T-cell (primary cell): ENCODE results near the gene VSX1. TPM values are rescaled to one million over a fixed set of nuclear protein-coding genes. Genes with fewer than 3 reads are reported as not detected.

Experiments
- ATAC-seq, 4 experiments: fragments of 200-7000 bp in 3 of 4; fragments of 150-1000 bp in 1 of 4; cut with Tn5 transposase; replicated peaks in 1 of 4; 1 replicate in 3 of 4; 2 replicates in 1 of 4; pipeline ENCODE4 v1.10.0; 2021; ENCODE audit warnings: moderate library complexity in 3 of 4, mild to moderate bottlenecking in 2 of 4, moderate number of reproducible peaks in 1 of 4
- CTCF ChIA-PET, 2 donors: fragments of 300-600 bp; sonication (Branson Sonifier 250); formaldehyde crosslinking; loops; one replicate each; lab custom pipeline; 2022; ENCODE audit warnings: antibody characterized with exemption in 2 of 2; lab: Charles Lee
- POLR2A ChIA-PET, 2 donors: fragments of 300-600 bp; sonication (Branson Sonifier 250); formaldehyde crosslinking; loops; one replicate each; lab custom pipeline; 2022; ENCODE audit warnings: antibody characterized with exemption in 2 of 2; lab: Charles Lee
- DNase-seq, 35 experiments: peaks; one replicate each; pipeline versions ENCODE4 v3.0.0 to v3.0.0-alpha.2; 2013 to 2023
- H3K27ac ChIP-seq: one replicate; pipeline ENCODE4 v1.5.1; 2013; ENCODE audit warnings: low read length
- H3K27me3 ChIP-seq, 2 experiments: replicated peaks in 1 of 2; 1 replicate in 1 of 2; 2 replicates in 1 of 2; pipeline versions ENCODE4 v1.6.1 to v1.7.0; 2013; ENCODE audit warnings: low read length in 1 of 2, mixed read lengths in 1 of 2; ENCODE audit not compliant: control insufficient read depth in 2 of 2, insufficient read depth in 2 of 2; ENCODE audit errors: extremely low read depth in 1 of 2
- H3K36me3 ChIP-seq, 2 donors: 1 replicate in 1 of 2; 2 replicates in 1 of 2; pipeline versions ENCODE4 v1.6.1 to v1.7.0; 2013; ENCODE audit warnings: low read length in 1 of 2; ENCODE audit not compliant: control insufficient read depth in 2 of 2, insufficient read depth in 1 of 2; ENCODE audit errors: extremely low read depth in 1 of 2
- H3K4me1 ChIP-seq, 2 experiments: 1 replicate in 1 of 2; 2 replicates in 1 of 2; pipeline versions ENCODE4 v1.6.1 to v1.7.0; 2013; ENCODE audit warnings: low read length in 2 of 2, mixed read lengths in 1 of 2; ENCODE audit not compliant: insufficient read depth in 2 of 2, control insufficient read depth in 1 of 2; ENCODE audit errors: extremely low read depth in 1 of 2
- H3K4me3 ChIP-seq, 2 donors: 1 replicate in 1 of 2; 2 replicates in 1 of 2; pipeline versions ENCODE4 v1.5.1 to v1.7.0; 2013; ENCODE audit warnings: mild to moderate bottlenecking in 2 of 2, low read length in 1 of 2, moderate library complexity in 1 of 2; ENCODE audit not compliant: control insufficient read depth in 1 of 2; ENCODE audit errors: extremely low read depth in 1 of 2
- H3K9me3 ChIP-seq: 2 replicates; pipeline ENCODE4 v1.7.0; 2013
- H3K27ac Mint-ChIP-seq, 2 donors: one replicate each; pipeline ENCODE4 v1.8.0; 2020 to 2021; ENCODE audit warnings: mild to moderate bottlenecking in 2 of 2, mixed read lengths in 2 of 2
- H3K27me3 Mint-ChIP-seq, 2 donors: one replicate each; pipeline ENCODE4 v1.8.0; 2021 to 2022; ENCODE audit warnings: mixed read lengths in 2 of 2
- H3K36me3 Mint-ChIP-seq: one replicate; pipeline ENCODE4 v1.8.0; 2021; ENCODE audit warnings: mixed read lengths
- H3K4me1 Mint-ChIP-seq, 3 donors: one replicate each; pipeline ENCODE4 v1.8.0; 2020 to 2022; ENCODE audit warnings: mixed read lengths in 3 of 3, mild to moderate bottlenecking in 1 of 3
- H3K4me3 Mint-ChIP-seq, 3 donors: one replicate each; pipeline ENCODE4 v1.8.0; 2020 to 2022; ENCODE audit warnings: mild to moderate bottlenecking in 3 of 3, mixed read lengths in 3 of 3, moderate library complexity in 3 of 3
- H3K9me3 Mint-ChIP-seq, 3 donors: one replicate each; pipeline ENCODE4 v1.8.0; 2020 to 2022; ENCODE audit warnings: mixed read lengths in 3 of 3
- WGBS: methylation state at CpG from one replicate; pipeline ENCODE4 v1.1.5; 2013; ENCODE audit warnings: missing lambda C conversion rate; ENCODE audit not compliant: insufficient coverage; 5-methylcytosine and 5-hydroxymethylcytosine counted together
- total RNA-seq, 35 experiments: library from RNA in 6 of 35; stranded (reverse) in 6 of 35; fragments of 120-200 nt in 1 of 35; gene quantifications; one replicate each; pipeline versions ENCODE4 v1.2.1 to v1.2.4 and lab custom pipeline; 2013 to 2026

The VSX1 gene
- total RNA-seq, 5 donors from 2014 or later (not counting 1 experiment from before 2014, with no cell fraction given), result not detected

DNA sequence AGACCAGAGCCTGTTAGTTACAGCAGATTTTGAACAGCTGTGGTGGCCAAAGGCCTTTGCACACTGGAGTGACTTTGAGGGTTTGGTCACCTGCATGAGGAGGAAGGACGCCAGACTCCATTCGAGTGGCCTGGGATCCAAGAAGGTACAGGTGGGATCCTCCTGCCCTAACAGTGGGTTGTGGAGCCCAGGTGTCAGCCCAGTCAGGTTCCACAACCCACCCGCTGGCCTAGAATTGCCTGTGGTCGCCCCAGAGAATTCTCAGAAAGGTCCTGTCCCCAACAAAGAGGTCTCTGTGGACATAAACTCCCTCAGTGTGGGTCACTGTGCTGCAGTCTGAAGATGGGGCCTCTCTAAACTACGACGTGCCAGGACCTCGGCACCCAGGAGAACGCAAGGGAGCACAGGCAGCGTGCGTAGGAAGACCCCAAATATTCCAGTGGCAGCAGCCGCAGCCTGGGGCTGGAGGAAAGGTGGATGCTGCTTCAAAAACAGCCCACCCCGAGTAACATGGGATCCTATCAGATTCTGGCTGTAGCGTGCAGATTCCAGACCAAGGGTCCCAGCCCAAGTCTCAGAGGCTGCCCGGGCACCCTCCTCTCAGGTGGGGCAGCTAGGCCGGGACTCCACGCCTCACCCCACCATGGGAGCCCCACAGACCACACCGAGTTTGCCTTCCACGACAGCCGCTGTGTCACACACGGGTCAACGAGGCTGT, 40.0 kb downstream of the VSX1 start:
- WGBS, result over 99% methylated on average over 16 of the region's 21 CpGs
- no peak overlapping the region for H3K4me3 ChIP-seq
- ATAC-seq (no peak), DNase-seq (no peak)
- no peaks in the 10 kb centered on the region for H3K27me3 Mint-ChIP-seq
- POLR2A ChIA-PET, result interaction anchor here in 1 of 2 donors (0.7 kb wide), 1 partner anchor 67 kb away, joined by 7 read pairs; no protein-coding TSS in a partner anchor
- H3K36me3 ChIP-seq, result peaks cover 10 to 28% of the 10 kb centered on the region in 2 donors
- H3K4me3 Mint-ChIP-seq, result peak overlapping the region in 1 of 3 donors; percentile 75
- no peaks in the 10 kb centered on the region for H3K9me3 Mint-ChIP-seq
- peak overlapping the region; percentile 90 for H3K27ac ChIP-seq
- no peaks in the 10 kb centered on the region for H3K36me3 Mint-ChIP-seq
- CTCF ChIA-PET, result interaction anchor here in 1 of 2 donors (0.6 to 0.7 kb wide), 2 partner anchors 1111 to 1601 kb away, joined by 3 to 4 read pairs; no protein-coding TSS in a partner anchor
- no peaks in the 10 kb centered on the region for H3K27me3 ChIP-seq
- H3K9me3 ChIP-seq, result no peaks in the 10 kb centered on the region
- H3K4me1 ChIP-seq, result peaks cover 33 to 67% of the 10 kb centered on the region in 2 experiments
- H3K4me1 Mint-ChIP-seq, result peaks cover 48 to 67% (median 60%) of the 10 kb centered on the region in 3 donors
- H3K27ac Mint-ChIP-seq, result peak overlapping the region; percentile 93 to 96

DNA sequence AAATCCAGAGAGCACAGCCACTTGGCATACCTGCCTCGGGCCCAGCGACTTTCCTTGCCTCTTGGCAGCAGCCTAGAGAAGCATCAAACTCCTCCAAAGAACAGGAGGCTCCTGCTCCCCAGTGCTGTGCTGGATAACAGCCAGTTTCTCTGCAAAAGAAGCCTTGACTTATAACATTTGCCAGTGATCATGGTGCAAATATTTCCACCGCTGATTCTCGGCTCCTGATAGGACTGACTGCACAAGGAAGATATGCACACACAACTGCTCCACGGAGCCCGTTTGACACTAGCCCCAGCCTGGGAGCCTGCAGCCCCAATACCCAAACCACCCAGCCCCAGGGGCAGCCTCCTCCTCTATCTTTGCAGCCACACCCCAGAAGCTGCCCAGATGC, 41.5 kb downstream of the VSX1 start:
- peaks cover 5 to 17% of the 10 kb centered on the region in 2 donors for H3K36me3 ChIP-seq
- Mint-ChIP-seq H3K36me3 (no peaks in the 10 kb centered on the region), H3K4me1 (peaks cover 63 to 80% (median 75%) of the 10 kb centered on the region in 3 donors), H3K4me3 (no peak overlapping the region), H3K27me3 (no peaks in the 10 kb centered on the region), H3K27ac (peak overlapping the region; percentile 70 to 72), H3K9me3 (no peaks in the 10 kb centered on the region)
- no peaks in the 10 kb centered on the region for H3K27me3 ChIP-seq
- DNase-seq, result no peak
- H3K4me3 ChIP-seq, result no peak overlapping the region
- CTCF ChIA-PET, result no interaction called here
- H3K4me1 ChIP-seq, result peaks cover 45 to 82% of the 10 kb centered on the region in 2 experiments
- POLR2A ChIA-PET, result no interaction called here
- no peak for ATAC-seq
- 100% methylated on average over 6 of the region's 6 CpGs for WGBS
- no peaks in the 10 kb centered on the region for H3K9me3 ChIP-seq
- H3K27ac ChIP-seq, result peak overlapping the region; percentile 5

DNA sequence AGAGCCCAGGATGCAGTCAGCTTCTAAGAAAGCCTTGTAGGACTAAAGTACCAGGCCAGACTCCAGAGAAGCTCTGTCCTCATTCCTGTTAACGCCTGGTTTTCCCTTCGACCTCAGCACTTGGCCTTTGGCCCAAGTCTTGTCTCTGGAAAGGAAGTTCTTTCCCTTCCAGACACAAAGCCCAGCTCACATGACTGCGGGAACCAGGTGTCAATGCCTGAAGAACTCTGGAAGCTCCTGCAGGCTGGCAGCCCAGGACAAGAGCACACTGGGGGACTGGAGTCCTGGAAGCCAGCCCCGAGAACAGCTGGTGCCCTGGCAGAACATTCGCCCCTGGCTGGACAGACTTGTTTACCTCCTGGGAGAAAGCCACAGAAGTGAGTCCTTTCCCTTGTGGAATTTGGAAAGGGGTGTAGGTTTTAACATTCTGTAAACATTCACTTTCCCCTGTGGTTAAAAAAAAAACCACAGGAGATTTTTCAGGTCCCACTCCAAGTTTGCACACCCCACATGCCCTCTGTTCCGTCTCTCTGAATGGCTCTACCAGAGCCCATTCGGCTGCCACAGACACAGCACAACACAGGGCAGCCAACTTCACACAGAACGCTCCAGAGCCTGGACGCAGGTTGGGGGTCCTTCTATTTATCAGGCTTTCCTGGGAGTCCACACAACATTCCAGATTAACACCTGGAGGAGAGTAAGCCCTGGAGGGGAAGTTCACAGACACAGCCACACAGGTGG, 42.1 kb downstream of the VSX1 start:
- no peaks in the 10 kb centered on the region for H3K9me3 ChIP-seq
- no peaks in the 10 kb centered on the region for H3K27me3 Mint-ChIP-seq
- H3K27me3 ChIP-seq, result no peaks in the 10 kb centered on the region
- no peaks in the 10 kb centered on the region for H3K9me3 Mint-ChIP-seq
- POLR2A ChIA-PET, result no interaction called here
- peaks cover 45 to 83% of the 10 kb centered on the region in 2 experiments for H3K4me1 ChIP-seq
- H3K4me3 Mint-ChIP-seq, result no peak overlapping the region
- peaks cover 65 to 85% (median 78%) of the 10 kb centered on the region in 3 donors for H3K4me1 Mint-ChIP-seq
- ATAC-seq (no peak), DNase-seq (no peak)
- peak overlapping the region; percentile 70 to 72 for H3K27ac Mint-ChIP-seq
- H3K27ac ChIP-seq, result peak overlapping the region; percentile 5
- no peaks in the 10 kb centered on the region for H3K36me3 Mint-ChIP-seq
- 83% methylated on average over 4 of the region's 9 CpGs for WGBS
- H3K4me3 ChIP-seq, result no peak overlapping the region
- peaks cover 5 to 15% of the 10 kb centered on the region in 2 donors for H3K36me3 ChIP-seq
- CTCF ChIA-PET, result no interaction called here

DNA sequence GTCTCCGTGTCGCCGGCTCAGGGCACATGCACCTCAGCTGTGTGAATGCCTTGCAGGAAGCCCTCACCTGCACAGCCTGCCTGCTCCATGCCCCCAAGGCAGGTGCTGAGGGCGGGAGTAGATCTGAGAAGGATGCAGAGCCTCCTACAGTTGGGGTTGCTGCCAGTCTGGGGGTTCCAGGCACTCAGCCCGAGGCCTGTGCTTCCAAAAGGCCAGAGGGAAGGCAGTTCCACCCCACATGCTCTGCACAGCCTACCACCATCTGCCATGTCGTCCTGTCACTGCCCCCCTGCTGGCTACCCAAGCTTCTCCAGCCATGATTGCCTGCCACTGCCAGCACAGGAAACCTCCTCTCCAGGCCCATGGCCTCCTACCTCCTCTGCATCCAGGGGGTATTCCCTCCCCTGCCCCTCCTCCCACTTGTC, 43.3 kb downstream of the VSX1 start:
- no peak for DNase-seq
- CTCF ChIA-PET, result interaction anchor here in 1 of 2 donors (2.3 kb wide), 1 partner anchor 25 kb away, joined by 8 read pairs; no protein-coding TSS in a partner anchor

DNA sequence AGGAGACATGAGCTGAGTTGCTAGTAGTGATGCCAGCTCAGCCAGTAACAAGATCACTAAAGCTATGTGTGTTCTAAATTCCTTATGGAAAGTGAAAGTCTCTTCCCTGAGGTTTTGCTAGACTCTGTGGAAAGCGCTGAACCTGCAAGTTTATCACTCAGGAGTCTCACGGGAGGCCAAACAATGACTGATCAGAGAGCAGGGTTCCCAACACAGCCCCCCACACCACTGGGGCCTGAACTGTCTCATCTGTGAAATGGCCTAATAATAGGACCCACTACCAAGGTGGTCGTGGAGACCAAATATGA, 43.9 kb downstream of the VSX1 start:
- ATAC-seq (no peak), DNase-seq (no peak)
- Histone ChIP-seq H3K4me3 (no peak overlapping the region), H3K36me3 (peaks cover 5 to 15% of the 10 kb centered on the region in 2 donors), H3K9me3 (no peaks in the 10 kb centered on the region), H3K27ac (no peak overlapping the region), H3K4me1 (peaks cover 45 to 76% of the 10 kb centered on the region in 2 experiments), H3K27me3 (no peaks in the 10 kb centered on the region)
- CTCF ChIA-PET, result interaction anchor here in 1 of 2 donors (2.3 kb wide), 1 partner anchor 26 kb away, joined by 8 read pairs; no protein-coding TSS in a partner anchor
- Mint-ChIP-seq H3K4me3 (peak overlapping the region in 1 of 3 donors; percentile 76), H3K9me3 (no peaks in the 10 kb centered on the region), H3K27ac (peak overlapping the region; percentile 86 to 89), H3K4me1 (peaks cover 68 to 82% (median 79%) of the 10 kb centered on the region in 3 donors), H3K27me3 (no peaks in the 10 kb centered on the region), H3K36me3 (peaks cover 3% of the 10 kb centered on the region)
- POLR2A ChIA-PET, result no interaction called here
- WGBS, result 100% methylated on average over 1 of the region's 3 CpGs

More for the DNA sequence above, 43.3 kb downstream of the VSX1 start:
- H3K4me3 ChIP-seq, result no peak overlapping the region
- no peaks in the 10 kb centered on the region for H3K9me3 Mint-ChIP-seq
- ATAC-seq, result no peak
- peaks cover 5 to 15% of the 10 kb centered on the region in 2 donors for H3K36me3 ChIP-seq
- POLR2A ChIA-PET, result no interaction called here
- no peaks in the 10 kb centered on the region for H3K27me3 ChIP-seq
- H3K4me1 Mint-ChIP-seq, result peaks cover 68 to 83% (median 81%) of the 10 kb centered on the region in 3 donors
- no peak overlapping the region for H3K4me3 Mint-ChIP-seq
- H3K27ac ChIP-seq, result peak overlapping the region; percentile 15
- 97% methylated on average over 6 of the region's 6 CpGs for WGBS
- peaks cover under 1% of the 10 kb centered on the region for H3K36me3 Mint-ChIP-seq
- peaks cover 45 to 82% of the 10 kb centered on the region in 2 experiments for H3K4me1 ChIP-seq
- no peaks in the 10 kb centered on the region for H3K9me3 ChIP-seq
- peak overlapping the region; percentile 61 to 69 for H3K27ac Mint-ChIP-seq
- no peaks in the 10 kb centered on the region for H3K27me3 Mint-ChIP-seq
